Right atrium auricular region (tissue), 2 donors: Measurements from ENCODE around the gene ZYX. TPM values are rescaled to one million over a fixed set of nuclear protein-coding genes. Genes with fewer than 3 reads are reported as not detected.

ENCODE experiments used
- DNase-seq: peaks from one replicate; pipeline ENCODE4 v3.0.0-alpha.2; 2019; ENCODE audit warnings: low spot score
- H3K27ac ChIP-seq, 2 donors: fragments of 200-600 bp; sonication (generic); 1 replicate in 1 of 2; 2 replicates in 1 of 2; pipeline ENCODE4 v1.5.1; 2016 to 2019
- H3K27me3 ChIP-seq, 2 donors: fragments of 200-600 bp; sonication (generic); one replicate each; pipeline versions ENCODE4 v1.5.1 to v1.6.0; 2017 to 2019
- H3K36me3 ChIP-seq: fragments of 200-600 bp; sonication (generic); one replicate; pipeline ENCODE4 v1.5.1; 2016
- H3K4me1 ChIP-seq, 2 donors: fragments of 200-600 bp; sonication (generic); one replicate each; pipeline versions ENCODE4 v1.5.1 to v1.6.0; 2017 to 2019
- H3K4me3 ChIP-seq, 2 donors: fragments of 200-600 bp; sonication (generic); 1 replicate in 1 of 2; 2 replicates in 1 of 2; pipeline ENCODE4 v1.5.1; 2017 to 2019; ENCODE audit warnings: mild to moderate bottlenecking in 1 of 2, moderate library complexity in 1 of 2
- H3K9me3 ChIP-seq, 2 donors: fragments of 200-600 bp; sonication (generic); one replicate each; pipeline ENCODE4 v1.5.1; 2019
- CTCF ChIP-seq, 2 donors: fragments of 200-600 bp; sonication (generic); IDR thresholded peaks; one replicate each; pipeline ENCODE4 v1.5.1; 2019; ENCODE audit warnings: antibody characterized with exemption in 2 of 2
- total RNA-seq, 2 donors: library from RNA; depleted of rRNA; stranded (reverse); fragments of >200 nt; gene quantifications; one replicate each; pipeline ENCODE4 v1.1.0, GENCODE V29; 2016

Gene ZYX
- total RNA-seq, 2 donors from 2014 or later: 48.3 to 93.7 TPM

GRCh38 chr7:143388051-143388450 lies 6.9 kb downstream of the ZYX start:
- Histone ChIP-seq H3K4me3 (no peak overlapping the region), H3K36me3 (peaks cover 57% of the 10 kb centered on the region), H3K9me3 (no peaks in the 10 kb centered on the region), H3K4me1 (peaks cover 0 to 99% of the 10 kb centered on the region in 2 donors), H3K27me3 (no peaks in the 10 kb centered on the region), H3K27ac (no peak overlapping the region)
- TF ChIP-seq CTCF (IDR thresholded peaks at IDR 0.05): no peak
- no peak for DNase-seq

- Histone ChIP-seq H3K4me1 (peaks cover 0 to 99% of the 10 kb centered on the region in 2 donors), H3K27me3 (no peaks in the 10 kb centered on the region), H3K27ac (no peak overlapping the region), H3K4me3 (no peak overlapping the region), H3K9me3 (no peaks in the 10 kb centered on the region), H3K36me3 (peaks cover 59% of the 10 kb centered on the region)
- DNase-seq: no peak
- TF ChIP-seq CTCF (IDR thresholded peaks at IDR 0.05): no peak
These were observed 7.5 kb downstream of the ZYX start for GRCh38 chr7:143388491-143389101.

GRCh38 chr7:143389316-143390103 lies 8.4 kb downstream of the ZYX start:
- no peak overlapping the region for H3K4me3 ChIP-seq
- H3K36me3 ChIP-seq: peaks cover 59% of the 10 kb centered on the region
- DNase-seq: no peak
- no peaks in the 10 kb centered on the region for H3K9me3 ChIP-seq
- no peaks in the 10 kb centered on the region for H3K27me3 ChIP-seq
- H3K27ac ChIP-seq: peak overlapping the region in 1 of 2 donors; percentile 11
- no peak for TF ChIP-seq CTCF (IDR thresholded peaks at IDR 0.05)
- peaks cover 0 to 96% of the 10 kb centered on the region in 2 donors for H3K4me1 ChIP-seq

GRCh38 chr7:143390104-143390772 lies 9.1 kb downstream of the ZYX start:
- Histone ChIP-seq H3K27ac (peak overlapping the region in 1 of 2 donors; percentile 11), H3K27me3 (no peaks in the 10 kb centered on the region), H3K4me3 (no peak overlapping the region), H3K9me3 (no peaks in the 10 kb centered on the region), H3K4me1 (peaks cover 0 to 96% of the 10 kb centered on the region in 2 donors), H3K36me3 (peaks cover 59% of the 10 kb centered on the region)
- TF ChIP-seq CTCF (IDR thresholded peaks at IDR 0.05): no peak
- no peak for DNase-seq

GRCh38 chr7:143390773-143391317 lies 9.7 kb downstream of the ZYX start:
- H3K27me3 ChIP-seq: no peaks in the 10 kb centered on the region
- DNase-seq: no peak
- H3K36me3 ChIP-seq: peaks cover 59% of the 10 kb centered on the region
- H3K27ac ChIP-seq: peak overlapping the region; percentile 77 to 81
- peaks cover 0 to 96% of the 10 kb centered on the region in 2 donors for H3K4me1 ChIP-seq
- H3K4me3 ChIP-seq: no peak overlapping the region
- H3K9me3 ChIP-seq: no peaks in the 10 kb centered on the region
- no peak for TF ChIP-seq CTCF (IDR thresholded peaks at IDR 0.05)
